ENCODE results near the gene VWA8. TPM values are rescaled to one million over a fixed set of nuclear protein-coding genes. Genes with fewer than 3 reads are reported as not detected.
A peak's percentile ranks its signal among the peaks of the same experiment; 100 is the strongest.

Gene VWA8
- total and polyA plus RNA-seq, 8 donors = 11.9 to 24.4 (median 14.4) TPM

DNA sequence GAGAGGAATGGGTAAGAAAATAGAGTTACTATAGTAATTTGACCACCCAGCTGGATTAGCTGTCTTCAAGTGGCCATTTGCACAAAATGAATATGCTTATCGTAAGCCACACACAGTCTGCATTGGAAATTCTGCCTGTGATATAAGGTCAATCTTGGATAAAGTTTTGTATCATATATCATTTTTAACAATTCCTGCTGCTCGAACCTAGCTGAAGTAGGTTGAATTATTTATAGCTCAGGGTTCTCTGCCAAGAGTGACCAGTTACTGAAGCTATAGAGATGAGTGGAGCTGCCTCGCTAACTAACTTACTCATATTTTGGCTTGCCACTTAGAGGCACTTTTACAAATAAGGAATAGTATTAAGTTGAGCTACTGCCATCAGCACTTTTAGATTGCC, 282.7 kb downstream of the VWA8 start:
- DNase-seq (peak in 1 of 4 donors; percentile 18), ATAC-seq (peak; percentile 86)
- H3K27me3 ChIP-seq = no peaks in the 10 kb centered on the region
- H3K4me1 ChIP-seq = peaks cover 3 to 4% of the 10 kb centered on the region in 2 donors
- TF ChIP-seq, protein P1, sequence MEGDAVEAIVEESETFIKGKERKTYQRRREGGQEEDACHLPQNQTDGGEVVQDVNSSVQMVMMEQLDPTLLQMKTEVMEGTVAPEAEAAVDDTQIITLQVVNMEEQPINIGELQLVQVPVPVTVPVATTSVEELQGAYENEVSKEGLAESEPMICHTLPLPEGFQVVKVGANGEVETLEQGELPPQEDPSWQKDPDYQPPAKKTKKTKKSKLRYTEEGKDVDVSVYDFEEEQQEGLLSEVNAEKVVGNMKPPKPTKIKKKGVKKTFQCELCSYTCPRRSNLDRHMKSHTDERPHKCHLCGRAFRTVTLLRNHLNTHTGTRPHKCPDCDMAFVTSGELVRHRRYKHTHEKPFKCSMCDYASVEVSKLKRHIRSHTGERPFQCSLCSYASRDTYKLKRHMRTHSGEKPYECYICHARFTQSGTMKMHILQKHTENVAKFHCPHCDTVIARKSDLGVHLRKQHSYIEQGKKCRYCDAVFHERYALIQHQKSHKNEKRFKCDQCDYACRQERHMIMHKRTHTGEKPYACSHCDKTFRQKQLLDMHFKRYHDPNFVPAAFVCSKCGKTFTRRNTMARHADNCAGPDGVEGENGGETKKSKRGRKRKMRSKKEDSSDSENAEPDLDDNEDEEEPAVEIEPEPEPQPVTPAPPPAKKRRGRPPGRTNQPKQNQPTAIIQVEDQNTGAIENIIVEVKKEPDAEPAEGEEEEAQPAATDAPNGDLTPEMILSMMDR (IDR thresholded peaks at IDR 0.05) = no peak
- no peak overlapping the region for H3K27ac ChIP-seq
- H3K4me3 ChIP-seq = no peak overlapping the region
- intact Hi-C loops (cut with DNase I) = no loop called here
- no peaks in the 10 kb centered on the region for H3K9me3 ChIP-seq
- peaks cover 0 to 4% of the 10 kb centered on the region in 2 donors for H3K36me3 ChIP-seq

DNA sequence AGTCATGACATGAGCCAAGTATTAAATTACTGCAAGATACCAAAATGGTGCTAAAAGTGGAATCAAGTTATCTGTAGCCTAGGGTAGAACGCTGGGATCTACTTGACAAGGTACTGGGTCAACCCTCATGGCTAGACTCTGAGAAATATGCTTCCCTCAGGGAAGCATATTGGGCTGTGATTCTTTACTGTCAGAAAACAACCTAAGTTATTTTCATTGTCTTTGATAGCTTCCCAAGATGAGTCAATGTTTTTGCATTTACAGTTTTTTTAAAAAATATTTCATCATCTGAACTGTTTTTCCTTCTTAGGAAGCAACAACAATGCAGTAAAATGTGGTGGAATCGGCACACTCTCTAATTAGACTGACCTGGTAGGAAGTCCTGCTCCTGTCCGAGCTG, 285.6 kb downstream of the VWA8 start:
- Histone ChIP-seq H3K4me3 (no peak overlapping the region), H3K36me3 (no peaks in the 10 kb centered on the region), H3K4me1 (peaks cover 3 to 4% of the 10 kb centered on the region in 2 donors), H3K9me3 (no peaks in the 10 kb centered on the region), H3K27me3 (no peaks in the 10 kb centered on the region), H3K27ac (no peak overlapping the region)
- TF ChIP-seq, protein P1 (IDR thresholded peaks at IDR 0.05) = no peak
- DNase-seq (no peak), ATAC-seq (no peak)
- intact Hi-C loops (cut with DNase I) = no loop called here

DNA sequence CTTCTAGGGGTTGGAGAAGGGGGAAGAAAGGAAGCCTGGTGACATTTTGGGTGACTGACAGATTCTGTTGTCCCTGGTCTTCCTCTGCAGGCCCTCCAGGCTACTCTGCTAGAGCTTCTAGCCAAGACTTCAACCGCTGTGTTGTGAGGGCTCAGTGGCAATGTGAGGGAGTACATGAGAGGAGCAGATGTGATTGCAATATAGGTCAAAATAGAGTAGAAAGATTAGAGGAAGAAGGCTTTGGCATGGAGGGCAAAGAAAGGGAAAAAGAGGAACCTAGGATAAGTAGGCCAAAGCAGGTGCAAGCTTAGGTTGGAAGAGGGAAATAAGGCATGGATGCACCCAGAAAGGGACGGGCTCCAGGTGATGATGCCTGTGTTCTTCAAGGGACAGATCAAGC, 286.7 kb downstream of the VWA8 start:
- DNase-seq = no peak
- H3K9me3 ChIP-seq = no peaks in the 10 kb centered on the region
- ATAC-seq = no peak
- H3K4me3 ChIP-seq = no peak overlapping the region
- no peak overlapping the region for H3K27ac ChIP-seq
- no peaks in the 10 kb centered on the region for H3K27me3 ChIP-seq
- H3K36me3 ChIP-seq = no peaks in the 10 kb centered on the region
- intact Hi-C loops (cut with DNase I) = no loop called here
- peaks cover 2 to 3% of the 10 kb centered on the region in 2 donors for H3K4me1 ChIP-seq
- TF ChIP-seq, protein P1 (IDR thresholded peaks at IDR 0.05) = no peak

DNA sequence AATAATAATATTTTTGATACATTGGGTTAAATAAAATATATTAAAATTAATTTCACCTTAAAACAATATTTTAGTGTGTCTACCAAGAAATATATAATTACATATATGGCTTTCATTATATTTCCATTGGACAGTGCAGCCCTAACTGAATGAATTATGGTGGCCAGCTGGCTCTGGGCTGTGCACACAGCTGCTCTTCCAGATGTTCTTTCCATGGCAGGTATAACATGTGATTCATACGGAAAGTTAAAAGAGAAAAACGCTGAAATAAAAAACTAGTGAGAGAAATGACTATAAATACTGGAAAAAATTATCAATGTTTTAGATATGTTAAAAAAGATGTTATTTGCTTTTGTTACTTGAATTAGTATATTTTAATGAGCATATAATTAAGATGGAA, 287.3 kb downstream of the VWA8 start:
- Histone ChIP-seq H3K4me1 (peaks cover 0 to 1% of the 10 kb centered on the region in 2 donors), H3K27me3 (no peaks in the 10 kb centered on the region), H3K4me3 (no peak overlapping the region), H3K36me3 (no peaks in the 10 kb centered on the region), H3K9me3 (no peaks in the 10 kb centered on the region), H3K27ac (no peak overlapping the region)
- no peak for DNase-seq
- intact Hi-C loops (cut with DNase I) = no loop called here
- ATAC-seq = no peak
- TF ChIP-seq, protein P1 (IDR thresholded peaks at IDR 0.05) = no peak

DNA sequence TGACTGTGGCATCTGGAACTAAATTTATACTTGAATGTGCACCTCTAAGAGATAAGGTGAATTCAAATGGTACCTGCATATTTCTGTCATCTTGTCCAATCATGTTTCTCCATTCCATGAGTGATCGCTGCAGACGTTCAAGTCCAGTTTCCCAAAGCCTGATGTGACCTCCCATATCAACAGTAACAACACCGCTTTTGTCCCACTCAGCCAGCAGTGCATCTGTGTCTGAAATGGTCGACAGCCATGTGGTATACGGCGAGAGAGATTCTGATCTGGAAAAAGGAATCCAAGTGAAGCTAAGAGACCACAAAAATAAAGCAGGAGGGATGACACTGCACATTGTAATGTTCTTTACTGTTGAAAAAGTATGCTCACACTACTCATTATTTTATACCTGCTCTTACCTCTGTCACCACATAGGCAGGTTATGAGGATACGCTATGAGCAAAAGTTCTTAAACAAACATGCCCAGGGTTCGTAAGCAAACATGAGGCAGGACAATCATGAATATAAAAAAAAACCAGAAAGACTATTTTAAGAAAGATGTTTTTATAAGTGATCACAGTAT, 290.0 kb downstream of the VWA8 start:
- ATAC-seq (no peak), DNase-seq (no peak)
- TF ChIP-seq, protein P1 (IDR thresholded peaks at IDR 0.05) = no peak
- H3K4me1 ChIP-seq = peaks cover 0 to 3% of the 10 kb centered on the region in 2 donors
- no peaks in the 10 kb centered on the region for H3K9me3 ChIP-seq
- no peaks in the 10 kb centered on the region for H3K27me3 ChIP-seq
- H3K4me3 ChIP-seq = no peak overlapping the region
- H3K36me3 ChIP-seq = no peaks in the 10 kb centered on the region
- intact Hi-C loops (cut with DNase I) = no loop called here
- no peak overlapping the region for H3K27ac ChIP-seq
